K562 (cell line): ENCODE results near the gene HORMAD1. TPM values are rescaled to one million over a fixed set of nuclear protein-coding genes. Genes with fewer than 3 reads are reported as not detected.
"Not testable (repeated sequence)": the region's sequence is repeated elsewhere in the genome, so short reads cannot be mapped to it uniquely, and the experiment has no call there.

ENCODE experiments used
- ATAC-seq: fragments of 200-7000 bp; cut with Tn5 transposase; 3 replicates; pipeline ENCODE4 v1.9.1; 2020; ENCODE audit warnings: moderate library complexity
- BruUV-seq: library from RNA; stranded (reverse); fragments of 400-500 nt; replicated peaks from 2 replicates; lab custom pipeline; 2021; lab: Mats Ljungman, UMichigan
- CTCF ChIA-PET: fragments of 300-600 bp; formaldehyde crosslinking; extraction: SDS; loops from one replicate; lab custom pipeline; 2021; ENCODE audit warnings: low intra/inter-chr PET ratio; lab: Yijun Ruan, JAX
- POLR2A ChIA-PET: fragments of 300-600, 350-650 bp; sonication (Branson Sonifier 250); formaldehyde crosslinking; extraction: SDS; loops from one replicate; lab custom pipeline; 2021; ENCODE audit warnings: antibody characterized with exemption, inconsistent platforms; lab: Yijun Ruan, JAX
- DNase-seq, 4 experiments: peaks; one replicate each; pipeline versions ENCODE4 v3.0.0 to v3.0.0-alpha.2; 2011 to 2018; ENCODE audit warnings: low spot score in 3 of 4, mixed read lengths in 3 of 4; ENCODE audit errors: extremely low read depth in 1 of 4
- FAIRE-seq: peaks from 2 replicates; lab custom pipeline; 2011; peaks lifted over from hg19 to GRCh38; lab: Jason Lieb, UNC
- H2AFZ ChIP-seq: 2 replicates; pipeline ENCODE4 v1.6.0; 2011; ENCODE audit warnings: low read depth, low read length, control low read depth, inconsistent platforms
- H3K27ac ChIP-seq: fragments of 200-600 bp; 3 replicates; pipeline ENCODE4 v1.8.0; 2011; ENCODE audit warnings: low read depth, mild to moderate bottlenecking, control low read depth, inconsistent platforms, low read length, moderate library complexity, mixed read lengths; ENCODE audit errors: extremely low read depth
- H3K27me3 ChIP-seq, 2 experiments: fragments of 300-600 bp in 1 of 2; 2 replicates in 1 of 2; 3 replicates in 1 of 2; pipeline versions ENCODE4 v1.6.0 to v1.8.0; 2011; ENCODE audit warnings: inconsistent platforms in 2 of 2, low read length in 2 of 2, mild to moderate bottlenecking in 1 of 2, mixed read lengths in 1 of 2, moderate library complexity in 1 of 2; ENCODE audit not compliant: control insufficient read depth in 2 of 2, insufficient read depth in 2 of 2
- H3K36me3 ChIP-seq: fragments of 300-600 bp; 3 replicates; pipeline ENCODE4 v1.8.0; 2011; ENCODE audit warnings: mild to moderate bottlenecking, low read length, inconsistent platforms; ENCODE audit not compliant: control insufficient read depth, insufficient read depth
- H3K4me1 ChIP-seq, 2 experiments: fragments of 200-600 bp in 1 of 2; replicated peaks in 1 of 2; 2 replicates in 1 of 2; 3 replicates in 1 of 2; pipeline versions ENCODE4 v1.5.1 to v1.8.0; 2011; ENCODE audit warnings: inconsistent platforms in 2 of 2, low read length in 2 of 2, mild to moderate bottlenecking in 1 of 2, mixed read lengths in 1 of 2, moderate library complexity in 1 of 2; ENCODE audit not compliant: control insufficient read depth in 2 of 2, insufficient read depth in 2 of 2
- H3K4me2 ChIP-seq: 2 replicates; pipeline ENCODE4 v1.6.1; 2011; ENCODE audit warnings: low read length, control low read depth, inconsistent platforms, mixed read lengths; ENCODE audit not compliant: insufficient read depth
- H3K4me3 ChIP-seq: fragments of 200-600 bp; sonication (generic), shearing (Covaris generic); 2 replicates; pipeline ENCODE4 v1.5.1; 2016; ENCODE audit warnings: control low read depth, inconsistent platforms
- H3K79me2 ChIP-seq: fragments of 200-600 bp; 3 replicates; pipeline ENCODE4 v1.8.0; 2011; ENCODE audit warnings: low read length, inconsistent platforms; ENCODE audit not compliant: control insufficient read depth, insufficient read depth
- H3K9ac ChIP-seq, 2 experiments: 2 replicates each; pipeline versions ENCODE4 v1.6.0 to v1.6.1; 2011; ENCODE audit warnings: low read depth in 2 of 2, low read length in 2 of 2, control low read depth in 1 of 2, inconsistent platforms in 1 of 2, mild to moderate bottlenecking in 1 of 2, mixed read lengths in 1 of 2; ENCODE audit not compliant: insufficient read depth in 1 of 2
- H3K9me1 ChIP-seq: one replicate; pipeline ENCODE4 v1.6.0; 2011; ENCODE audit warnings: inconsistent platforms, mild to moderate bottlenecking, low read length, moderate library complexity; ENCODE audit not compliant: control insufficient read depth, insufficient read depth
- H3K9me3 ChIP-seq: replicated peaks from 2 replicates; pipeline ENCODE4 v1.5.1; 2011; ENCODE audit warnings: low read depth, low read length, inconsistent platforms; ENCODE audit not compliant: control insufficient read depth, insufficient read depth
- H4K20me1 ChIP-seq: replicated peaks from 2 replicates; pipeline ENCODE4 v1.6.1; 2011; ENCODE audit warnings: low read length, inconsistent platforms, mixed read lengths; ENCODE audit not compliant: control insufficient read depth, insufficient read depth
- ATF3 ChIP-seq, 2 experiments: fragments of 450-650 bp in 1 of 2; sonication (generic) in 1 of 2; formaldehyde crosslinking in 1 of 2; IDR thresholded peaks in 1 of 2; conservative IDR thresholded peaks in 1 of 2; 2 replicates each; pipeline versions ENCODE4 v1.6.1 to v1.8.1; 2016 to 2023; ENCODE audit warnings: mild to moderate bottlenecking in 2 of 2, moderate library complexity in 2 of 2, inconsistent platforms in 1 of 2, missing genetic modification reagents in 1 of 2
- ATF7 ChIP-seq: fragments of 450-650 bp; IDR thresholded peaks from 2 replicates; pipeline ENCODE4 v1.7.1; 2014; ENCODE audit warnings: mild to moderate bottlenecking, moderate library complexity
- BCOR ChIP-seq: fragments of 450-650 bp; IDR thresholded peaks from 2 replicates; pipeline ENCODE4 v1.6.1; 2016
- CBFA2T3 ChIP-seq: fragments of 450-650 bp; IDR thresholded peaks from 2 replicates; pipeline ENCODE4 v1.6.1; 2017
- CEBPB ChIP-seq: fragments of 450-650 bp; IDR thresholded peaks from 2 replicates; pipeline ENCODE4 v1.6.1; 2016; ENCODE audit warnings: missing genetic modification characterization, missing compliant biosample characterization
- CEBPG ChIP-seq, 3 experiments: fragments of 200-800 bp in 1 of 3; sonication (Bioruptor generic) in 1 of 3; sonication (generic) in 1 of 3; formaldehyde crosslinking in 1 of 3; IDR thresholded peaks in 2 of 3; conservative IDR thresholded peaks in 1 of 3; 2 replicates each; pipeline versions ENCODE4 v1.6.1 to v1.8.0; 2016 to 2022; ENCODE audit warnings: missing compliant biosample characterization in 2 of 3, missing genetic modification characterization in 2 of 3, mild to moderate bottlenecking in 1 of 3, missing genetic modification reagents in 1 of 3
- EP300 ChIP-seq: IDR thresholded peaks from 2 replicates; pipeline ENCODE4 v1.6.1; 2012; ENCODE audit warnings: low read length, improper control_type of control experiment
- HDAC3 ChIP-seq: fragments of 450-650 bp; IDR thresholded peaks from 2 replicates; pipeline ENCODE4 v1.6.1; 2018; ENCODE audit warnings: borderline replicate concordance, mild to moderate bottlenecking, moderate library complexity; ENCODE audit not compliant: partially characterized antibody
- JUND ChIP-seq, 2 experiments: IDR thresholded peaks; 2 replicates in 1 of 2; 3 replicates in 1 of 2; pipeline ENCODE4 v1.6.1; 2011; ENCODE audit warnings: borderline replicate concordance in 2 of 2, low read depth in 2 of 2, low read length in 2 of 2, improper control_type of control experiment in 1 of 2, missing biosample characterization in 1 of 2, missing genetic modification characterization in 1 of 2, missing genetic modification reagents in 1 of 2
- KDM1A ChIP-seq, 2 experiments: fragments of 450-650 bp; IDR thresholded peaks; 2 replicates each; pipeline ENCODE4 v1.6.1; 2016; ENCODE audit warnings: mild to moderate bottlenecking in 2 of 2
- SMARCA5 ChIP-seq: fragments of 450-650 bp; IDR thresholded peaks from 2 replicates; pipeline ENCODE4 v1.6.1; 2016
- SOX6 ChIP-seq: fragments of 450-650 bp; IDR thresholded peaks from 2 replicates; pipeline ENCODE4 v1.6.1; 2014; ENCODE audit warnings: mild to moderate bottlenecking
- TAL1 ChIP-seq: fragments of 450-650 bp; IDR thresholded peaks from 2 replicates; pipeline ENCODE4 v1.6.1; 2016; ENCODE audit warnings: mild to moderate bottlenecking
- TRIM24 ChIP-seq, 2 experiments: fragments of 450-650 bp; IDR thresholded peaks; 2 replicates each; pipeline ENCODE4 v1.6.1; 2016
- ZEB2 ChIP-seq: fragments of 450-650 bp; IDR thresholded peaks from 2 replicates; pipeline ENCODE4 v1.6.1; 2016
- ZNF740 ChIP-seq, 3 experiments: fragments of 200-800 bp in 1 of 3; sonication (Bioruptor generic) in 1 of 3; sonication (generic) in 1 of 3; formaldehyde crosslinking in 1 of 3; IDR thresholded peaks; 2 replicates each; pipeline versions ENCODE4 v1.6.1 to v1.8.0; 2016 to 2022; ENCODE audit warnings: mild to moderate bottlenecking in 2 of 3, missing compliant biosample characterization in 2 of 3, missing genetic modification characterization in 2 of 3, missing genetic modification reagents in 1 of 3
- WGBS: fragments of 100-300 bp; shearing (Covaris generic); methylation state at CpG from one replicate; pipeline ENCODE4 v1.1.6; 2016; ENCODE audit warnings: low coverage, mixed read lengths; ENCODE audit not compliant: insufficient coverage; ENCODE audit errors: missing lambda C conversion rate; 5-methylcytosine and 5-hydroxymethylcytosine counted together
- in situ Hi-C: fragments of 300-500 bp; cut with MboI; formaldehyde crosslinking; loops from 4 replicates; pipeline ENCODE4 v1.15.0; 2018; ENCODE audit warnings: inconsistent platforms, mixed read lengths
- intact Hi-C: fragments of 100-400 bp; cut with micrococcal nuclease; formaldehyde crosslinking; loops from 2 replicates; pipeline ENCODE4 v1.14.2; 2022
- polyA plus RNA-seq, 8 experiments: library from polyadenylated mRNA; depleted of rRNA in 4 of 8; stranded (reverse) in 5 of 8; unstranded in 3 of 8; fragments of >200 nt; fragmentation: Nextera tagmentation in 2 of 8; fragmentation: Illumina TruSeq in 1 of 8; extraction: Ambion mirVana in 2 of 8; extraction: Trizol in 1 of 8; gene quantifications; 2 replicates each; pipeline versions ENCODE4 v1.2.1 to v1.2.3, GENCODE V29; 2011 to 2014; ENCODE audit warnings: inconsistent platforms in 1 of 8, missing spikeins in 1 of 8
- total RNA-seq, 7 experiments: library from RNA; depleted of rRNA in 6 of 7; stranded (reverse); fragments of >200 nt in 6 of 7; fragmentation: Illumina TruSeq in 2 of 7; extraction: Trizol in 2 of 7; gene quantifications; 2 replicates each; pipeline versions ENCODE4 v1.2.1 to v1.2.3, GENCODE V29; 2011 to 2021; ENCODE audit warnings: low replicate concordance in 1 of 7

Gene HORMAD1
- total and polyA plus RNA-seq, 9 of the 15 experiments (the other 6 are each of a cell fraction or from before 2014, with no cell fraction given), result not detected

GRCh38 chr1:150720703-150721102 is at the start of gene HORMAD1 (continued):
- TF ChIP-seq ZNF740 (CRISPR knock-in tag; IDR thresholded peaks at IDR 0.05) (no peak), ZNF740 (tag; IDR thresholded peaks at IDR 0.05) (no peak), HDAC3 (no peak), EP300 (no peak)

- POLR2A ChIA-PET; H3K79me2 ChIP-seq; H3K9me1 ChIP-seq; H2AFZ ChIP-seq; H3K27ac ChIP-seq; BruUV-seq; intact Hi-C loops; DNase-seq; H3K9me3 ChIP-seq; H4K20me1 ChIP-seq; H3K36me3 ChIP-seq; H3K4me3 ChIP-seq; in situ Hi-C loops; H3K4me2 ChIP-seq; CTCF ChIA-PET; H3K9ac ChIP-seq; FAIRE-seq; H3K27me3 ChIP-seq; TF ChIP-seq JUND (tag; IDR thresholded peaks at IDR 0.05; ENCODE audit: borderline replicate concordance, low read depth, low read length); ATF3 (CRISPR knock-in tag; conservative IDR thresholded peaks at IDR 0.05): not testable (repeated sequence)
- peaks cover 4 to 15% of the 10 kb centered on the region in 2 experiments; a peak in 4 of 5 replicates for H3K4me1 ChIP-seq
- 40% methylated on average over 1 of the region's 1 CpG for WGBS
- 0 out of 3 replicates have a peak, but pooled peaks have one; percentile 27 for ATAC-seq
- TF ChIP-seq KDM1A (IDR thresholded peaks at IDR 0.05), result 0 out of 4 replicates have a peak, but pooled peaks of 1 of the 2 experiments have one; percentile 12
- TF ChIP-seq SOX6, result 0 out of 2 replicates have a peak, but pooled peaks have one; percentile 39
- TF ChIP-seq ZEB2, result peak; percentile 42; the same call in 1 of the 2 replicates
- peak; percentile 42 to 63; a peak in 2 of 4 replicates for TF ChIP-seq TRIM24 (IDR thresholded peaks at IDR 0.05)
- peak; percentile 72 for TF ChIP-seq CEBPB (tag)
- 0 out of 2 replicates have a peak, but pooled peaks have one; percentile 39 for TF ChIP-seq ATF7
- TF ChIP-seq JUND (IDR thresholded peaks at IDR 0.05; ENCODE audit: borderline replicate concordance, low read depth, low read length), result 0 out of 2 replicates have a peak, but pooled peaks have one; percentile 8
- TF ChIP-seq ATF3 (IDR thresholded peaks at IDR 0.05), result peak; percentile 92
- TF ChIP-seq CBFA2T3, result peak; percentile 45
- TF ChIP-seq BCOR, result peak; percentile 26; the same call in 1 of the 2 replicates
- peak; percentile 76; the same call in 1 of the 2 replicates for TF ChIP-seq SMARCA5
- TF ChIP-seq TAL1, result 0 out of 2 replicates have a peak, but pooled peaks have one; percentile 15
- TF ChIP-seq CEBPG (CRISPR knock-in tag; IDR thresholded peaks at IDR 0.05), result peak; percentile 89
- peak; percentile 48 to 79; a peak in 3 of 4 replicates for TF ChIP-seq CEBPG (tag; conservative IDR thresholded peaks at IDR 0.05 in 1 of 2, IDR thresholded peaks at IDR 0.05 in 1 of 2)
Measured at GRCh38 chr1:150767704-150768103, 47.0 kb upstream of the HORMAD1 start.
